Mesodermal cell (in vitro differentiated cells): ENCODE measurements around the gene GTF3C2.
"Not testable (repeated sequence)": the region's sequence is repeated elsewhere in the genome, so short reads cannot be mapped to it uniquely, and the experiment has no call there.

Experiments used
- H3K27ac ChIP-seq: 2 replicates; pipeline ENCODE4 v1.7.0; 2013; ENCODE audit warnings: mild to moderate bottlenecking, low read depth, low read length, moderate library complexity; ENCODE audit not compliant: severe bottlenecking
- H3K36me3 ChIP-seq: 2 replicates; pipeline ENCODE4 v1.7.1; 2013; ENCODE audit warnings: mild to moderate bottlenecking, low read length, moderate library complexity; ENCODE audit not compliant: control insufficient read depth, insufficient read depth
- H3K4me1 ChIP-seq: one replicate; pipeline ENCODE4 v1.7.1; 2013; ENCODE audit warnings: mild to moderate bottlenecking, low read length; ENCODE audit not compliant: insufficient read depth, control insufficient read depth, poor library complexity, severe bottlenecking
- H3K4me3 ChIP-seq: 2 replicates; pipeline ENCODE4 v1.7.0; 2013; ENCODE audit warnings: low read length, control low read depth, mild to moderate bottlenecking; ENCODE audit not compliant: insufficient read depth, poor library complexity, severe bottlenecking; ENCODE audit errors: extremely low read depth
- H3K9me3 ChIP-seq: 2 replicates; pipeline ENCODE4 v1.7.1; 2013; ENCODE audit warnings: mild to moderate bottlenecking, low read length, moderate library complexity; ENCODE audit not compliant: control insufficient read depth
- WGBS, 2 experiments: methylation state at CpG; one replicate each; pipeline ENCODE4 v1.1.5; 2013; ENCODE audit warnings: missing lambda C conversion rate in 2 of 2; ENCODE audit not compliant: insufficient coverage in 2 of 2; 5-methylcytosine and 5-hydroxymethylcytosine counted together

Gene GTF3C2

DNA sequence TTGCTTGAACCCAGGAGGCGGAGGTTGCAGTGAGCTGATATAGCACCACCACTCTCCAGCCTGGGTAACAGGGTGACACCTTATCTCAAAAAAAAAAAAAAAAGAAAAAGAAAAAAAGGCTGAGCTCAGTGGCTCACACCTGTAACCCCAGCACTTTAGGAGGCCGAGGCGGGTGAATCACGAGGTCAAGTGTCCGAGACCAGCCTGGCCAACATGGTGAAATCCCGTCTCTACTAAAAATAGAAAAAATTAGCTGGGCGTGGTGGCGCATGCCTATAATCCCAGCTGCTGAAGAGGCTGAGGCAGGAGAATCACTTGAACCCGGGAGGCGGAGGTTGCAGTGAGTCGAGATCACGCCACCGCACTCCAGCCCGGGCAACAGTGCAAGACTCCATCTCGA, 36.7 kb downstream of the GTF3C2 start:
- H3K36me3 ChIP-seq, H3K9me3 ChIP-seq, H3K27ac ChIP-seq, H3K4me3 ChIP-seq: not testable (repeated sequence)
- WGBS, 2 experiments = 92 to 99% methylated on average over 12 to 13 of the region's 15 CpGs
- peaks cover 17% of the 10 kb centered on the region for H3K4me1 ChIP-seq

- no peak overlapping the region for H3K27ac ChIP-seq
- H3K36me3 ChIP-seq = peaks cover 3% of the 10 kb centered on the region
- peaks cover 13% of the 10 kb centered on the region for H3K4me1 ChIP-seq
- H3K4me3 ChIP-seq = no peak overlapping the region
- H3K9me3 ChIP-seq = no peaks in the 10 kb centered on the region
- 95 to 96% methylated on average over 10 to 11 of the region's 12 CpGs for WGBS, 2 experiments
These were observed 39.7 kb downstream of the GTF3C2 start for GRCh38 chr2:27316655-27317412.

- H3K9me3 ChIP-seq = no peaks in the 10 kb centered on the region
- peaks cover 3% of the 10 kb centered on the region for H3K36me3 ChIP-seq
- 74 to 88% methylated on average over 7 of the region's 8 CpGs for WGBS, 2 experiments
- H3K4me3 ChIP-seq = no peak overlapping the region
- no peak overlapping the region for H3K27ac ChIP-seq
- no peaks in the 10 kb centered on the region for H3K4me1 ChIP-seq
These were observed 41.4 kb downstream of the GTF3C2 start for GRCh38 chr2:27315122-27315521.

- peaks cover 5% of the 10 kb centered on the region for H3K36me3 ChIP-seq
- no peak overlapping the region for H3K4me3 ChIP-seq
- H3K4me1 ChIP-seq = no peaks in the 10 kb centered on the region
- no peaks in the 10 kb centered on the region for H3K9me3 ChIP-seq
- 92 to 94% methylated on average over 5 to 9 of the region's 9 CpGs for WGBS, 2 experiments
- H3K27ac ChIP-seq = no peak overlapping the region
These were observed 41.9 kb downstream of the GTF3C2 start for GRCh38 chr2:27314709-27315108.

DNA sequence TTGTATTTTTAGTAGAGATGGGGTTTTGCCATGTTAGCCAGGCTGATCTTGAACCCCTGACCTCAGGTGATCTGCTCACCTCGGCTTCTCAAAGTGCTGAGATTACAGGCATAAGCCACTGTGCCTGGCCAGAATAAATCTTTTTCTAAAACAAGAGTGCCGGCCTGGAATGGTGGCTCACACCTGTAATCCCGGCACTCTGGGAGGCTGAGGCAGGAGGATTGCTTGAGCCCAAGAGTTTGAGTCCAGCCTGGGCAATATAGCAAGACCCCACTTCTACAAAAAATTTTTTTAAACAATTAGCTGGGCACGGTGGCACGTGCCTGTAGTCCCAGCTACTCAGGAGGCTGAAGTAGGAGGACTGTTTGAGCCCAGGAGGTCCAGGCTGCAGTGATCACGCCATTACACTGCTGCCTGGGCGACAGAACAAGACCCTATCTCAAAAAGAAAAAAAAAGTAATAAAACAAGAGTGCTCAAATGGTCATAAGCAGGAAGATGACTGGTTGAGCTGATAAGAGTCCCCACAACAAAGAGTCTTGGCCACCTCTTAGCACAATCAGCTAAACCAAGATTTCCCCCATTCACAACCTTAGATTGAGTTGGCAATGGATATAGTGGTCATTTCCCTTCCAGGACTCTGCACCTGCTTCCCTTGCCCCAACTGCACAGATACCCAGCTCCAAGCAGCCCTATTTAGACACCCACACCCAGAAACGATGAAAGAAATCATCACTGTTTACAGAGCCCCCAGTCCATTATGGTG, 42.5 kb downstream of the GTF3C2 start:
- WGBS, 2 experiments = 90 to 95% methylated on average over 3 to 5 of the region's 8 CpGs
- peaks cover 7% of the 10 kb centered on the region for H3K36me3 ChIP-seq
- no peaks in the 10 kb centered on the region for H3K4me1 ChIP-seq
- no peaks in the 10 kb centered on the region for H3K9me3 ChIP-seq
- no peak overlapping the region for H3K27ac ChIP-seq
- no peak overlapping the region for H3K4me3 ChIP-seq

DNA sequence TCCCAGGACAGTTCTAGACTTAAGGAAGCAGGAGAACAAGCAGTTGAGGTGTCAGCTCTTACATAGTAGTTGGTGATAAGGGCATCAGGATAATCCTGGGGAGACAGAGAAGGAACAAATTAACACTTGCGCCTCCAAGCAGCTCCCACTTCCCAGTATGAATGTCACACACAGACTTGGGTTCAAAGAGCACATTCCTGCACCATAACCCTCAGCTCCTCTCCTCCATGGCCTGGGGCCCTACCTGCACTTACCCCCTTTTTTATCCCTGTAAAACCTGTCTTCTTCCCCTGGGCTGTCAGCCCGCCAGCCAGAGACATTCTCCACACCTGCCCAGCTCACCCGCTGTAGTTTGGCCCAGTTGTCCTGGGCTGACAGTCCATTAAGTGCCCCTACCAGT, 44.4 kb downstream of the GTF3C2 start:
- Histone ChIP-seq H3K36me3 (peaks cover 6% of the 10 kb centered on the region), H3K27ac (no peak overlapping the region), H3K9me3 (no peaks in the 10 kb centered on the region), H3K4me3 (no peak overlapping the region), H3K4me1 (no peaks in the 10 kb centered on the region)
- WGBS, 2 experiments = 100% methylated on average over 1 of the region's 3 CpGs; no CpG with 5 or more reads in 1 of the 2 experiments

GRCh38 chr2:27309651-27310050, 46.9 kb downstream of the GTF3C2 start:
- Histone ChIP-seq H3K36me3 (peaks cover 4% of the 10 kb centered on the region), H3K27ac (no peak overlapping the region), H3K4me3 (no peak overlapping the region), H3K9me3 (no peaks in the 10 kb centered on the region), H3K4me1 (no peaks in the 10 kb centered on the region)
- WGBS, 2 experiments = 94 to 98% methylated on average over 5 to 6 of the region's 6 CpGs

- H3K9me3 ChIP-seq = no peaks in the 10 kb centered on the region
- peaks cover 4% of the 10 kb centered on the region for H3K36me3 ChIP-seq
- 10 to 15% methylated on average over 25 of the region's 25 CpGs for WGBS, 2 experiments
- H3K27ac ChIP-seq = no peak within 1 kb of the TSS
- H3K4me1 ChIP-seq = no peaks in the 10 kb centered on the region
- no peak within 1 kb of the TSS for H3K4me3 ChIP-seq
These were observed 48.1 kb downstream of the GTF3C2 start, which contains the start of gene UCN for GRCh38 chr2:27308359-27308881. UCN (minus strand) TSS chr2:27308445; CDS start chr2:27307895, 550 bp downstream.

DNA sequence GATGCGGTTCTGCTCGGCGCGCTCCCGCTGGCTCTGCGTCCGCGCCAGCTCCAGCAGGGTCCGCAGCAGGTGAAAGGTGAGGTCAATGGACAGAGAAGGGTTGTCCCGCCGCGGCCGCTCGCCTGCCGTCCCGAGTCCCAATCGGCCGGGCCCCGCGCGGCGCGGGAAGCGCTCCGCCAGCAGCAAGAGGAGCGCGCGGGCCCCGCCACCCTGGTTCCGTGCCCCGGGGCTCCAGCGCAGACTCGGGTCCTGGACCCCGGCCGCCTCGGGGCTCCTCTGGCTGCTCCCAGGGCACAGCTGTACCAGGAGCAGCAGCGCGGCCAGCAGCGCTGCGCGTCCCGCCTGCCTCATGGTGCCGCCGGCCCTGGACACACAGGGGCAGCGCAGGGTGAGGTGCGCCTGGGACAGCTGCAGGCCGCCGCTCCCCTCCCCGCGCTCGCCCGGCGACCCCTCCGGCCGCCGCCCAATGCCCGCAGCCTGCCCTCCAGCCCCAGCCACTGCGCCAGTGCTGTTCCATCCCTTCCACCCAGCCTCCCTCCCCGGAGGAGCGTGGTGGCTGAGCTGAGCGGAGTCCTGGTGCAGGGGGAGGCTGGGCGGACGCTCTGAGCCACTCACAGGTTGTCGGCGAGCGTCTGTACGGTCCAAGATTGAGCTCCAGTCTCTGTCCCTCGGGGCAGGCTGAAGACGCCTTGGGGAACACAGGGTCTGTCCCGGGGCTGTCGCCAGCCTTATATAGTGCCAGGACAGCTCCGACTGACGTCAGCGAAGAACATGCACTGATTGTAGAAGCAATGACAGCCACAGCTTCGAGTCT, 48.8 kb downstream of the GTF3C2 start:
- 4% methylated on average over 54 to 61 of the region's 75 CpGs for WGBS, 2 experiments
- H3K9me3 ChIP-seq = no peaks in the 10 kb centered on the region
- no peaks in the 10 kb centered on the region for H3K4me1 ChIP-seq
- H3K4me3 ChIP-seq = no peak overlapping the region
- H3K36me3 ChIP-seq = peaks cover 4% of the 10 kb centered on the region
- no peak overlapping the region for H3K27ac ChIP-seq

DNA sequence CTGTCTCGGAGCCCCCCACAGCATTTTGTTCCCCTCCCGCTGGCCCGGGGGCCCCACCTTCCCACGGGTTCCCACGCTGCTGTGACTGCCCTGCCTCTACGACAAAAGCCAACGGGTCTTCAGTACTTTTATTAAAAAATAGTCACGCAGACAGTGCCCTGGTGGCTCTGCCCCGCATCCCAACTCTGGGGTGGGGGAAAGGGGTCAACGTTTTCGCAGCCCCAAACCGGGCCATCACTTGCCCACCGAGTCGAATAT, 49.3 kb downstream of the GTF3C2 start:
- no peak overlapping the region for H3K4me3 ChIP-seq
- 18 to 21% methylated on average over 9 to 12 of the region's 14 CpGs for WGBS, 2 experiments
- peaks cover 4% of the 10 kb centered on the region for H3K36me3 ChIP-seq
- no peaks in the 10 kb centered on the region for H3K9me3 ChIP-seq
- no peak overlapping the region for H3K27ac ChIP-seq
- H3K4me1 ChIP-seq = no peaks in the 10 kb centered on the region
